Left cardiac atrium (tissue), 4 donors: Measurements from ENCODE around the gene OSBPL5. TPM values are rescaled to one million over a fixed set of nuclear protein-coding genes. Genes with fewer than 3 reads are reported as not detected.

Experiments
- ATAC-seq, 2 donors: fragments of 200-7000 bp; cut with Tn5 transposase; one replicate each; pipeline ENCODE4 v1.9.1; 2020; ENCODE audit warnings: mild to moderate bottlenecking in 2 of 2, moderate library complexity in 2 of 2
- DNase-seq: peaks from one replicate; pipeline ENCODE4 v3.0.0-alpha.2; 2020
- intact Hi-C, 2 donors: fragments of 100-400 bp; cut with DNase I; formaldehyde crosslinking; loops; one replicate each; pipeline versions ENCODE4 v1.14.1 to v1.15.1; 2022 to 2023
- total RNA-seq, 2 donors: library from RNA; stranded (reverse); fragmentation: NEBNext Ultra II Directional; extraction: Animal tissue kit (Norgen Biotek cat#: 25700); gene quantifications; one replicate each; pipeline ENCODE4 v1.2.1, GENCODE V29; 2021
- donor health status: DM: no; HTN: yes; CAD: no.
- donor health status: DM: no; HTN: yes; CAD: no; lungs with severe emphysema.
- donor health status: DM: yes; HTN: yes; CAD: no.
- donor health status: Dilated cardiomyopathy.

Gene OSBPL5
- total RNA-seq, 2 donors from 2014 or later = 17.3 to 21.0 TPM

DNA sequence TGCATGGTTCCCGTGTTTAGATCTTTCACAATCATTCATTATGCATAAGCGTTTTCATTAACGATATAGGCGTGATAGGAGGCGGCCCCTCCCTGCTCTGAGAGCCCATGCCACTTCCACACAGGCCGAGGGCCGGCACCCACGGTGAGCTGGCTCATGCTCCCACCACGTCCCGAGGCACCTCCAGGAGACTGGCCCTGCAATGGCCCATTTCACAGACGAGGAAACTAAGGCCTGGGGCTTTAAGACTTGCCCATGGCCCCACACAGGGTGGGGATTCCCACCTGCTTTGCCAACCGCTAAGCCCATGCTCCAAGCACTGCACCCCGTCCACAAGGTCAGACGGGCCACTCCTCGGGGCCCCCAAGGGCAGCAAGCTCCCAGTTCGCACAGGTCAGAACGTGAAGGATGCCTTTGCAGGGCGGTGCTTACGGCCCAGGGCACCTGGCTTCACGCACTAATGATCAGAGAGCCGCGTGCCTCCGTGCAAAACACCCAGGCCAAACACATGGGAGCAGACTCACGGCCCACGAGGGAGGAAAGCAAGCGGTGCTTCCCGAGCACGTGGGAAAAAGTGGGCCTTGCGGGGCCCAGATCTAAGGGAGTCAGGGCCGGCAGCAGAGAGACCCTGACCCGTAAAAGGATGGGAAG lies 8.3 kb downstream of the OSBPL5 start:
- peak; percentile 18 for DNase-seq
- no peak for ATAC-seq
- intact Hi-C loops = no loop called here

DNA sequence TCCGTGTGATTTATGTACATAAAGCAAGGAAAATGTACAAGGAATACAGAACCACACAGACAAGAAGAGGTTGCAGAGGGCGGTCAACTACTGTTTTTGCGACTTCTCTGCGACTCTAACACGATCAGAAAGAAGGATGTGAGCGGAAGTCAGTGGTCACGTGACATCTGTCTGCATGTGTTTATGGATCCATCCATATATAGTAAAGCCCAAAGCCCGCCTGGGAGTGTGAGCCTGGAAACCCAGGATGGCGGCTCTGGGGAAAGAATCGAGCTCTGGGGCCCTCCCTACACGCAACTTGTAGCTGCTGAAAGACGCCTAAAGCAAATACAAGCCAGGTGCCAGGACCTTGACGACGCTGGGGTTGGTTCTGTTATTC lies 8.8 kb downstream of the OSBPL5 start:
- no peak for ATAC-seq
- peak; percentile 23 for DNase-seq
- intact Hi-C loops = no loop called here

DNA sequence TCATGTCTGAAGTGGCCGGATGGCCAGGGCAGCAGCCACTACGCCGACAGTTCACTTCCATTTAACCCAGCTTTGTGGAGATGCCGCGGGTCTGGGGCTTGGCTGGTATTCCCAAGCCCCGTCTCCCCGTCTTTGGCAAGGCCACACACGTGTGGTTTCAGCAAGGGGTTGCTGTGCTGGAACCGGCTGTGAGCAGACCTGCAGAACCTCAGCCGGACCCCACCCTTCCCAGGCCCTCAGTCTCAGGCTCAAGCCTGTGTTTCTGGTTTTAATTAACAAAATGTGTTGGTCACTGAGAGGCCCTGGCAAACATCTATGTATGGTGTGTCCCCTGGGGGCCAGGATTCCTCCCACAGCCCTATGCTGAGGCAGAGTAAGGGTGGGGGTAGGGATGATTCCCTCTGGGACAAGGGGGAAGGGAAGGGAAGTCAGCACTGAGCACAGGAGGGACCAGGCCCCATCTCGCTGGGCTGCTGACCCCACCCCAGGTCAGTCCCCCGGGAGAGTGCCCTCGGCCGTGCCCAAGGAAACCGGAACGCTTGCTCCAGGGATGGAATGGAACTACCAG lies 9.3 kb downstream of the OSBPL5 start:
- no peak for ATAC-seq
- DNase-seq = peak; percentile 22
- intact Hi-C loops = no loop called here

DNA sequence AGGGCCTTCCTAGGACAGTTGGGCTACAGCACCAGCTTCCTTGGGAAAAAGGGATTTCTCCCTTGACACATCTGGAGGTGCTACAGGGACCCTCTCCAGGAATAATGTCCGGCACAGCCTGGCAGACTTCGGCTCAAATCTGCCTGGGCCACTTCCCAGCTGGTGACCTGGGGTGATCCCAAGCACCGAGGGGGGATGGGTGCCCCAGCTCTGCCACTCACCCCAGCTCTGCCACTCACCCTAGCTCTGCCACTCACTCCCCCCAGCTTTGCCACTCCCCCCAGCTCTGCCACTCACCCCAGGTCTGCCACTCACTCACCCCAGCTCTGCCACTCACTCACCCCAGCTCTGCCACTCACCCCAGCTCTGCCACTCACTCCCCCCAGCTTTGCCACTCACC lies 9.9 kb downstream of the OSBPL5 start:
- DNase-seq (no peak), ATAC-seq (no peak)
- intact Hi-C loops = no loop called here

DNA sequence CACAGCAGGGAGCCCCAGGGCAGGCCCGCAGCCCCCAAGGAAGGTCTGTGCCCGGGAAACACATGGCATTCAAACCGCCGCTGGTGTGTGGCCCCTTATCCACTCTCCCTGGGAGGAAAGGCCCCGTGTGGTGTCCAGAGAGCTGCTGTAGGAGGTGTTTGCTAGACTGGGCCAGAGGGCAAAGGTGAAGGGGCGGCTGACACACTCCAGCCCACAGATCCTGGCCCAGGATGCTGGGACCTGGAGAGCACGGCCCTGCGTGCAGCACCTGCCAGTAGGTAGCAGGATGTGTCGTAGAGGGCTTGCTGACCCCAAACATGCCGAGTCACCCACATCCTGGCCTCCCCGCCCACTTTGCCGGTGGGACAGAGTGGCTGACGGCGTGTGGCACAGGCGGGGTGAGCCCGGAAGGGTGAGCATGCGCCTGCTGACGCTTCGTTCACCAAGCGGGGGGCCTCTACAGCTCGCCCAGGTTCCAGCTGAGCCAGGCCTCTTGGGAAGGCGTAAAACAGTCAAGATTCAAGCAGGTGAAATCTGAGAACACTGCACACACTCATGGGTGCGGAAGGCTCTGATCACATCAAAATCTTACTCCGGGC lies 11.0 kb downstream of the OSBPL5 start:
- ATAC-seq (no peak), DNase-seq (peak; percentile 18)
- intact Hi-C loops = no loop called here

DNA sequence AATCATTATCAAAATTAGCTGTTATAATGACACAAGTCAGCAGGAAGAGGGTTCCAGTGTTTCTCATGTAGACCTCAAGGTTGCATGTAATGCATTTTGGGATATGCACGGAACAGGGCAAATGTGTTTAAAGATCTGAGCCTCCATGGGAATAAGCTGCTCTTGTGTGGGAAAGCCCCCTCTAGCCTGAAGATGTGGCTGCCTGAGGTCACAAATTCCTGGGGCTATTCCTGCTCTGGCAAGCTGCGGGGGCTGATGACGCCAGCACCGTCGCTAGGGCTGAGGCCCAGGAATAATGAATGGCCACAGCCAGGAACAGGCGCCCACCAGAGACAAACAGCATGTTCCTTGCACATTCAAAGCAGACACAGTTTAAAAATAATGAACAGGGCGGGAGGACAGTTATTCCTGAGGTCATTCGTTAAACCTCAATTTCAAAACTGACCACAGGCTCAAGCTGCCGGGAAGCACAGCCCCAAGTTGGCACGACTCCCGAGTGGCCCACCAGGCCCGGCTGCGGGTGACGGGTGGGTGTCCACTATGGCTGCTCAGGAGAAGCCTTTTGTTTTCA lies 11.7 kb downstream of the OSBPL5 start:
- DNase-seq (peak; percentile 81), ATAC-seq (peak; percentile 70 to 73)
- intact Hi-C loops = no loop called here

DNA sequence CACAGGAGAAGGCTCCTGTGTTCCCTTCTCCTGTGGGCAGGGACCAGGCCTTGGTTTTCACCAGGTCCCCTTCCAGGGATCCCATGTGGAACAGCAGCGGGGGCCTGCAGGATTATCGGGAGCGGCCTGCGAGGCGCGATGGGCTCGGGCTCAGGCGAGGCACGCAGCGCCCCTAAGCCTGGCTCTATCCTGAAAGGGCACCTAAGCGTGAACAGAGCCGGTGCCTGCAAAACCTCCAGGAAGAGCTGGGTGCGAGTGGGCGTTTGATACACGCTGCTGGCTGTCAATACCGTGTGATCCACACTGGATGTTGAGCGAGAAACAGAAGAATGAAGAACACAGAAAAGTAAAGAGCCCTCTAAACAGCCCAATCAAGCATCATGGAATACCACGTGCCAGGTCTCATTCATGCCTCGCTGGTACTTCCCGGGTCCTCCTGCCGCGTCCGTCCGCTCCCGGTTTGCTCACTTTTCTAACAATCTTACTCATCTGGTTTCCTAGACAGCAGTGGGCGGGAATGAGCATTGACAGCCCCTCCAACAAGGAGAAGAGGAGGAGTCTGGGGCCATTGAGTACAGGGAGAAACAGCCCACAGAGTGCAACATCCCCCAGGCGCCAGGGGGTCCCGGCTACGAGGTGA lies 12.5 kb downstream of the OSBPL5 start:
- no peak for ATAC-seq
- intact Hi-C loops = no loop called here
- DNase-seq = no peak

DNA sequence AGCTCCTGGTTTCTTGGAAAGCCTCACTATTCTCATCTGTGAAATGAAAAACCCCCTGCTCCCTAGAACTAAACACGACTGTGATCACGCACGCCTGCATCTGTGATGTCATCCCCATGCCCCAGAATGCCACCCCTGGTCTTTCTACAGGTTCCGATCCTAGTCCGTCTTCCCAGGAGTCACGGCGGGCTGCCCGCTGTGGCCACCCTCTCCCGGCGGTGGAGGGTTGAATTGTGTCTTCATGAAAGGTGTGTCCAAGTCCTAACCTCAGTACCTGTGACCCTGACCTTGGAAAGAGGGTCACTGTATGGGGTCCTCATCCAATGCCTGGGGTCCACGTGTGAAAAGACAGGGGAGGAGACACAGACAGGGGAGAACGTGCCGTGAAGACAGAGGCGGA lies 14.4 kb downstream of the OSBPL5 start:
- intact Hi-C loops = no loop called here
- DNase-seq (no peak), ATAC-seq (no peak)

DNA sequence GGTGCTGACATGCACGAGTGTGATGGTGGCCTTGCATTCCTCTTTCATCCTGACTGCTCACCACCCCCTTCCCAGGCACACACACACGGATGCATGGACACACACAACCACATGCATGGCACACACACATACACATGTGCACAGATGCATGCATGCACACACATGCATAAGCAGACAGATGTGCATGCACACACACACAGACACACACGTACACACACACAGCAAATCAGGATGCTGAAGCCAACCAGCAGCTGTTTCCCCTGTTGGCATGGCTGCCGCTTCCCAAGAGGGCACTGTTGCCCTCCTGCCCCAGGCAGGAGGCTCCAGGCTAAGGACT lies 15.3 kb downstream of the OSBPL5 start:
- DNase-seq (no peak), ATAC-seq (no peak)
- intact Hi-C loops = no loop called here

DNA sequence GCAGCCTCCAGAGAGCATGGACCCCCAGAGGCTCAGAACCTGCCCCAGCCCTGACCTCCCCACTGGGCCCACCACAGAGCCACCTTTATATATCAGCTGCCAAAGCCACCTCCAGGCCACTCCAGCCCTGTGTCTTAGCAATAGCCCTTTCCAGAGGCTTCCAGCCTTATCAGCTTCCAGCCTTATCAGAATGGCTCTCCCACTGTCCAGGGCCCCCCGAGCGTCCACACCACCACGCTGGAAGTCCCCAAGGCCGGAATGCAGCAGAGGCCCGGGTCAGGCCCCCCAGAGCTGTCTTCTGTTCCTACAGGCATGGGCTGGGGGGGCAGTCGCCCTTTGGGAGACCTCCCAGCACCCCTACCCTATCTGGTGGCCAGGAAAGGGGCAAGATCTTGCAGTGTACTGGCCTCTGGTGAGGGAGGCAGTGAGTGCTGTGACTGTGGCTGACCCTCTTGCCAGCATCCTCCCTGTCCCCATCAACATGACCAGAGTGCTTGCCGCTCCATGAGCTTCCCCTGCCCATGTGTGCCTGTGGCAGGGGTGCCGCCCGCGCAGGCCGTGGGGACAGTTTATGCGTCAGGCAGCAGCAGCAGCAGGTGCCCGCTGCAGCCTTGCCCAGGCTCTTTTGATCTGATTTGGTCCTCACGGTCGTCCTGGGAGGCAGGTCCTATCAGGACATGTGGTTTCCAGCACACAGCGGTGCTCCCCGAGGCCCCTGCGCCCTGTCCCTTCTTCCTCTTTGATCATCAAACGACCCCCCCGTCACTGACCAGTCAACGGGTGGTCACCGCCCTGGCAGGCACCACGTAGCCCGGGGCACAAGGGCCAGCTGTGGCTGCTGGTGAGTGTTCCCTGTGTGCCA lies 15.9 kb downstream of the OSBPL5 start:
- intact Hi-C loops = no loop called here
- ATAC-seq (no peak), DNase-seq (no peak)

DNA sequence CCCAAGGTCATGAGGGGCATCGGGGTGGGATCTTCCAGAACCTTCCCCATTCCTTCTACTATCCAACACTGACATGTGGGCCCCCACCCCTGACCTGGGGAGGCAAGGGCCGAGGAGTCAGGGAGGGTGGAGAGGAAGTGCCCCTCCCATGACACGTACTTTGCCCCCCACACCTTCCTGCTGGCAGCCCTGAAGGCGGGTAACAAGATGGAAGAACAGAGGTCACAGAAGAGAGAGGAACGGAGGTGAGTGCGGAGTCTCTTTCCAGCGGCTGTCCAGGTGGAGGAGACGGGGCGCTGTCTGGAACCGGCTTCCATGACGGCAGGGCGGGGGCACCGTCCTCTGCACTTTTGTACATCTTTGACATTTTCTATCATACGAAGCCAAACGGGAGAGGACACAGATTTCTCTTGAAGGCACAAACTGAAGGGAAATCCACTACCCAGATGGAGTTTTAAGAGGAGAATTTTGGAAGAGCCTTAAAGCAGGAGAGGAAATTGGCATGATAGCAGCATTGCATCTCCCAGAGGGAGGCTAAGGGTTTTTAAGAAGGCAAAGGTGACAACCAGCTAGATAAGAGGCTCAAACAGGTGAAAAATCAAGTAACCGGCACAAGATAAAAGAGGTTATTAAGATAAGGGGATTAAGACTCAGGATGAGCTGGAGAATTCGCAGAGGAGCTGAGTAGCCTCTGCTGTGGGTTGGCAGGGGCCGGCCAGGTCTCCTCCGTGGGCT lies 16.7 kb downstream of the OSBPL5 start:
- intact Hi-C loops = no loop called here
- ATAC-seq = no peak

DNA sequence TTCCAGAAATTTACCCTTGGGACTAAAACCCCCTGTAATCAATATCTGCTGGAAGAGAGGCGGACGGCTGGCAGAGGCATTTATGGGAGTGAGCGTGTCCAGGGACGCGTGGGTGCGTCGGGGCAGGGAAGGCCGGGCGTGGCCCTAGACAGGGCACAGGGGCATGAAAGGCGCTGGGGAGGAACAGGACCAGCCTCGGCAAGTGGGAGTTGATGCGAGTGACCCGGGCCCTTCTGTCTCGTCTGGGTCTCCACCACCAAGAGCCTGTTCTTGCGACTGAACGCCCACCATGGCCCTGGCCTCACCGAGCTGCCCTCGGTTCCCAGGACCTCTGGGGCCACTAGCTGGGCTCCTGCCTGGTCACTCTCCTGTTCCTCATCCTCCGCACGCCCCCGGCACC lies 17.5 kb downstream of the OSBPL5 start:
- intact Hi-C loops = no loop called here
- DNase-seq (no peak), ATAC-seq (peak in 1 of 2 donors; percentile 4)

More for the DNA sequence above, 16.7 kb downstream of the OSBPL5 start:
- no peak for DNase-seq

DNA sequence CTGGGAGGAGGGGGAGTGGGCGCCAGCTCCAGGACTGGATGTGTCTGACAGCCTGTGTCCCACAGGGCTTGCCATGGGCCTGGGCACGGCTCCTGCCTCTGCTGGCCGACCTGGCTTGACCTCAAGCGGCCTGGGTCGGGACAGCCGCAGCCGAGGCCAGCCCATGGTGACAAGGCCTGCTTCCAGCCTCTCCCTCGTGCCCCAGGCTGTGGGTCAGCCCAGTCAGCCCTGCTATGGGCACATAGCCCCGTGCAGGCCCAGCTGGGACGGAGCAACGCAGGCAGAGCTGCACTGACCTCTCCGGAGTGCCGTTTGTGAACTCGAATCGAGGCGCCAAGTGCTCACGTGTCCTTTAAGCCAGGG lies 17.9 kb downstream of the OSBPL5 start:
- peak; percentile 44 for DNase-seq
- peak; percentile 57 to 88 for ATAC-seq
- intact Hi-C loops = no loop called here

DNA sequence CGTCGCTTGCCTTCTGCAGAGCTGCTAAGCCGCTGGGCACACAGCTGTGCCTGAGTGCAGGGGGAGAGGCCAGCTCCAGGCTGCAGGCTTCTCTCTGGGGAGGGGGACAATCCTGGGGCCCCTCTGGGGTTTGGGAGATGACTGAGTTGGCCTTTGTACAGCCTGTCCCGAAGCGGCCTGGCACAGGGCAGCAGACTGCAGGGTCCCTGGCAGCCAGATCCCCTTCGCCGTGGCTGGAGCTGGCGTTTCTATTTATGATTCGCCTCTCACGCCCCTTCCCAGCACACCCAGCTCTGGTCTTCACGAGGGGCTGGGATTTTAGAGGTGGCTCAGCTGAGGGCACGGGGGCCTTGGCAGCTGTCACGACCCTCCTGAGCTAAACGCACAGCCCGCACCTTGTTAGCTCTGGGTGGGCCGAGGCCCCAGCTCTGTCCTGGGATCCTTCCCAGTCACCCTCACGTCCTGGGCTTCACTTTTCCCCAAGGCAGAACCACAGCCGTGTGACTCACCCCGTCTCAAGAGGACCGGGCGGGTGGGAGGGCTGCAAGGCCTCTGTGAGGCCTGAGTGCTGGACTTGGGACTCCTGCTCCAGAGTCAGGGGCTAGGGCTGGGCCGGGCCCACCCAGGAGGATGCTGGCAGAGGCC lies 18.4 kb downstream of the OSBPL5 start:
- intact Hi-C loops = no loop called here
- ATAC-seq = peak; percentile 39 to 49
- no peak for DNase-seq

DNA sequence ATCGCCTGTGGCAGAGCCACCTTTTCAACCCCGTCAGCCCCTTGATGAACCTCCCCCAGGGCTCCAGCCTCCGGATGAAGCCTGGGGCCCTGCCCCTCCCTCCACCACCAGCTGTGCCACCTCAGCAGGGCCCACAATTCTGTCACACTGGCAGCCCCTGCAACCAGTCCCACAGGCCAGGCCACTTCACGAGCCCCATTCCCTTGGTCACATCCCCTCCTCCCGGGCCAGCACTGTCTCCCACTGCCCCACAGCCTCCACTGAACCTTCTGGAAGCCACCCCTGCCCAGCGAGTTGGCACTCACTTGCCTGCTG lies 19.9 kb downstream of the OSBPL5 start:
- ATAC-seq (no peak), DNase-seq (no peak)
- intact Hi-C loops = no loop called here

DNA sequence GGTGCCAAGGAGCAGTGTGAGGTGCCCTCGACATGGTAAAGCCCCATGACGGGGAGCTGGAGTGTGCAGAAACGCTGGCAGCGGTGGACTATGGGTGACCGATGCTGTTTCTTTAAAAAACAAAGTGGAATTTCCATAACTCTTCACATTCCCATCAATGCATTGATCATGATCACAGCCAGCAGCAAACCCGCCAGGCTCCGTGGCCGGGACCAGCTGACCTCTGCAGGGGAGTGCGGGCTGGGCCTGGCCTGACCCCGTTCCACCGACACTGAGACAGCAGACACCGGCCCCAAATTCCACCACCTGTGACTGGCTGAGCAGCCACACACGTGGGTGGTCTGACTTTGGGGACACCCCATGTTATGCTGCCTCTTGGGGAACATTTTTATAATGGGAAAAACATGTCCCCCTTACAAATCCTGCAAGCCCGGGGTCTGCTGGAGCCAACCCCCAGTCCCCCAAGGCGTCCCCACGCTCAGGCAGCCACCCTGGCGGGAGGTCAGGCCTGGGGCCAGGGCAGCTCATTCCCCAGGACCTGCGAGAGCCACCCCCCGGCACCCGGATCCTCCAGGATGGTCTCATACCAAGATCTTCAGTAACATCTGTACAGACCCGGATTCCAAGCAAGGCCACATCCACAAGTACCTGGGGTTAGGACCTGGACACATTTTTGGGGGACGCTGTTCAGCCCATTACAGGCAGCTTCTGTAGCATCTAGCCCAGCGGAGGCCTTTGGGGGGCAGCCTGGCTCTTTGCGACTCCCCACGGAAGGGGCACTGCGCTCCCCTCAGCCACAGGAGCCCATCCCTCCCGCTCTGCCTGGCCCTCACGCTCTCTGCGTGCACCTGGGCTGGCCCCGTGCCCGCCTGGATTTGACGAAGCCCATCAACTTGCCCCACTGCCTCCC lies 20.6 kb downstream of the OSBPL5 start:
- intact Hi-C loops = no loop called here
- no peak for ATAC-seq
- DNase-seq = no peak

DNA sequence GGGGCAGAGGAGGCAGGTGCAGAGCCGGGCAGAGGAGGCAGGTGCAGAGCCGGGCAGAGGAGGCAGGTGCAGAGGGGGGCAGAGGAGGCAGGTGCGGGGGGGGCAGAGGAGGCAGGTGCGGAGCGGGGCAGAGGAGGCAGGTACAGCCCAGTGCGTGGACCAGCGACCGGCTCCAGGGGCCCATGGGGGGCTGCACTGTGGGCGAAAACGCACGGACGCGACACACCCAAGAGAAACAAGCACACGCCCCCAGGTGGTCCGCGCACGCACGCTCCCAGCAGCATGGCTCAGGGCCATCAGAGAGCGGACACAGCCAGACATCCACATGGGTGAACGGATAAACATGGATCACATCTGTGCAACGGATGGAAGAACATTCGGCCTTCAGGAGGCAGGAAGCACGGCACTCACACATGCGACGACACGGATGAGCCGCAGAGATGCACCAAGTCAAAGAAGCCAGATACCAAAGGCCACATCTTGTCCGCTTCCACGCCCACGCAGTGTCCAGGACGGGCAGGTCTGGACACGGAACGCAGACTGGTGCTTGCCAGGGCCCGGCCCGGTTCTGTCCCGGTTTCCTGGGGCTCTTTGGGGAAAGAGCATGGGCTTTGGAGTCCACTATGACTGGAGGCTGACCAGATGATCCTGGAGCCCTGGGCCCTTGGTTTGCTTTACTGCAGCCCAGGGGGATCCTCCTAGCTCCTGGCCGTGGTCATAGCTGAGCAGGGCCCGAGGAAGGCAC lies 21.8 kb downstream of the OSBPL5 start:
- no peak for ATAC-seq
- intact Hi-C loops = no loop called here
- DNase-seq = no peak
